Left cardiac atrium (tissue), 4 donors: ENCODE data around the gene NLGN1. TPM values are rescaled to one million over a fixed set of nuclear protein-coding genes. Genes with fewer than 3 reads are reported as not detected.

ENCODE experiments used
- ATAC-seq, 2 donors: fragments of 200-7000 bp; cut with Tn5 transposase; one replicate each; pipeline ENCODE4 v1.9.1; 2020; ENCODE audit warnings: mild to moderate bottlenecking in 2 of 2, moderate library complexity in 2 of 2
- DNase-seq: peaks from one replicate; pipeline ENCODE4 v3.0.0-alpha.2; 2020
- intact Hi-C, 2 donors: fragments of 100-400 bp; cut with DNase I; formaldehyde crosslinking; loops; one replicate each; pipeline versions ENCODE4 v1.14.1 to v1.15.1; 2022 to 2023
- total RNA-seq, 2 donors: library from RNA; stranded (reverse); fragmentation: NEBNext Ultra II Directional; extraction: Animal tissue kit (Norgen Biotek cat#: 25700); gene quantifications; one replicate each; pipeline ENCODE4 v1.2.1, GENCODE V29; 2021
- donor health status: DM: no; HTN: yes; CAD: no.
- donor health status: DM: no; HTN: yes; CAD: no; lungs with severe emphysema.
- donor health status: DM: yes; HTN: yes; CAD: no.
- donor health status: Dilated cardiomyopathy.

The NLGN1 gene
- total RNA-seq, 2 donors from 2014 or later, result 2.2 to 2.5 TPM

- DNase-seq (no peak), ATAC-seq (no peak)
- intact Hi-C loops, result no loop called here
These were observed 845.6 kb downstream of the NLGN1 start for GRCh38 chr3:174243171-174243570.

DNA sequence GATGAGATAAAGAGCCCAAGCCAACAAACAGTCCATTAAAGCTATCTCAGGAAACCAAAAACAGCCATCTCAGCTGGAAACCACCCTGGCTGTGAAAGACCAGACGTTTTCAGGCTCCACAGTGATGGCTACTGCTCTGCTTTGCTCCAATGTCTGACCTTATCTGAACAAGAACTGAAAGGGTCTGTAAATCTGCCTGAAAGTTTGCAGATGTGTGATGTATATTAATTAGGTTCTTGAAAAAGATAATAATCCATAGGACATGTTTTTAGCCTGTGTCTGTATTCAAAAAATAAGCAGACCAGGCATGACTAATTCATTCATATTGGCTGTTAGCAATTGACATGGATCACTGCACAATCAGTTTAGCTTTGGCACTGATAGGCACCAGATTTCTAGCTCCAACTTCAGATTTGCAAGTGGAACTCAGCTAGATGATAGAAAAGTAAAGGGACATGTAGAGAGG is 850.2 kb downstream of the NLGN1 start:
- DNase-seq, result no peak
- no peak for ATAC-seq
- intact Hi-C loops, result no loop called here

DNA sequence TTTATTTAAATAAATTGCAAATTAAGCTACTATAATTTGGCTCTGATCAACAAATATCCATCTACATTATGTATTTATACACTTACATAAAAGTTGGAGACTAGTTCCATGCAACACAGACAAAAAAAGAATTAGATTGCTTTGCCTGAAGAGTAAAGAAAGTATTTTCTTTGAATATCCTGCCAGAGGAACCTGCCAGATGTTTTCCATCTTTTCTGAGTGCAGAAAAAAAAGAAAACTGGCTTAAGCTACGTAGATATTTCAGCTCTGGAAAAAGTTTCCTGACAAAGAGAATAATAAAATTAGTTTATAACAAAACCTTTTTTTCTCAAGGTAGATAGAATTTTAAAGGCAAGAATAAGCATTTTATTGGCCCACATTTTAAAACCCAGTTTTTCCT is 854.1 kb downstream of the NLGN1 start:
- ATAC-seq (no peak), DNase-seq (no peak)
- intact Hi-C loops, result no loop called here

- intact Hi-C loops, result no loop called here
- ATAC-seq (no peak), DNase-seq (no peak)
These were observed 855.8 kb downstream of the NLGN1 start for GRCh38 chr3:174253196-174253823.

DNA sequence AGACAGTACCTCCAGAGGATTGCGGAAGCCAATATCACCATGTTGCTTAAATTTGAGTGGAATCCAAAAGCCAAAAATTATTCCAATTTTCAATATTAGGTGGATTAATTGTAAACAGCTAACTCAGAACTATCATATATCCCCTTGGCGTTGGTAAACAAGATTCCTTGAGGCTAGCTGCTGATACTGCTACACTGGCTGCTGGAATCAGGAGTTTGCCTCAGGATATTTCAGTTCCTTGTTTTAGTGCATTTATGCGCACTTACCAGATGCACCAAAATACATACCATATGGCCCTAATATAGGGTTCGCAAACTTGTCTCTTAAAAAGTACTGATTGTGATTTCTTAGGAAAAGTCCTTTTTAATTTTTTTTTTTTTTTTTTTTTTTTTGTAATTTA is 856.4 kb downstream of the NLGN1 start:
- intact Hi-C loops, result no loop called here
- DNase-seq, result no peak
- no peak for ATAC-seq

DNA sequence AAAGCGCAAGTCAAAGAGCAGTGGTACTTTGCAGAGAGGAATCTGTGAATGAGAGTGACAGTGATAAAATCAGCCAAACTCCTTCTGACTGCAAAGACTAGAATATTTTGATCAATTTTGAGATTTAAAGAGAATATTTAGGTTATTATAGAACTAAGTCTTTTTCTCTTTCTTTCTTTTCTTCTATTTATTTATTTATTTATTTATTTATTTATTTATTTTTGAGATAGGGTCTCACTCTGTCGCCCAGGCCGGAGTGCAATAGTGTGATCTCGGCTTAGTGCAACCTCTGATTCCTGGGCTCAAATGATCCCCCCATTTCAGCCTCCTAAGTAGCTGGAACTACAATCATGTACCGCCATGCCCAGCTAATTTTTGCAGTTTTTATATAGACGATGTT is 857.9 kb downstream of the NLGN1 start:
- intact Hi-C loops, result no loop called here
- no peak for DNase-seq
- no peak for ATAC-seq

DNA sequence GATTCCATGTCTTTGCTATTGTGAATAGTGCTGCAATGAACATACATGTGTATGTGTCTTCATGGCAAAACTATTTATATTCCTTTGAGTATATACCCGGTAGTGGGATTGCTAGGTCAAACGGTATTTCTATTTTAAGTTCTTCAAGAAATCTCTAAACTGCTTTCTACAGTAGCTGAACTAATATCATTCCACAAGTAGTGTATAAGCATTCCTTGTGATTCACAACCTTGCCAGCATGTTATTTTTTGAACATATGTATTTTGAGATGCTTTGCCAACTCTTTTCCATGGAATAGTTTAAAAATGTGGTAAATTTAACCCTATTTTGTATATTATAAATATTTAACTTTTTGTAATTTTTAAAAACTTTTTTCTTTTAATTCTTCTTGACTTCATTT is 868.9 kb downstream of the NLGN1 start:
- no peak for ATAC-seq
- no peak for DNase-seq
- intact Hi-C loops, result no loop called here

DNA sequence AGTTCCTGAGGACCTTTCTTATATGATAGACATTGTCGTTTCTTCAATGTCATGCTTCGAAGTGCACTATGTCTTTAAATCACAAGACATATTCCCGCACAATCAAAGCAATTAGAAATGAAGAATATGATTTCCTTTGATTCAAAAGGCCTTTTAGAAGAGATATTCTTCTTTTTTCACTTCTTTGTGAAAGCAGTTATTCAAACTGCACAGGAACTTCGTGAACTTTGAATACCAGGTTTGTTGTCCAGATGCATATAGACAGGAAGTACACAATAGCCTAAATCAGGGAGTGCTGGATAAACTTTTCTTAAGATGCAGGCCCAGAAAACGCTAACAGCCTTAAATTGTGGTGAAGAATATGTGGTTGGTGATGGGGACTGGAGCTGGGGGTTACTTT is 870.5 kb downstream of the NLGN1 start:
- DNase-seq (no peak), ATAC-seq (no peak)
- intact Hi-C loops, result no loop called here

- ATAC-seq (no peak), DNase-seq (no peak)
- intact Hi-C loops, result no loop called here
These were observed 871.0 kb downstream of the NLGN1 start for GRCh38 chr3:174268586-174268985.

DNA sequence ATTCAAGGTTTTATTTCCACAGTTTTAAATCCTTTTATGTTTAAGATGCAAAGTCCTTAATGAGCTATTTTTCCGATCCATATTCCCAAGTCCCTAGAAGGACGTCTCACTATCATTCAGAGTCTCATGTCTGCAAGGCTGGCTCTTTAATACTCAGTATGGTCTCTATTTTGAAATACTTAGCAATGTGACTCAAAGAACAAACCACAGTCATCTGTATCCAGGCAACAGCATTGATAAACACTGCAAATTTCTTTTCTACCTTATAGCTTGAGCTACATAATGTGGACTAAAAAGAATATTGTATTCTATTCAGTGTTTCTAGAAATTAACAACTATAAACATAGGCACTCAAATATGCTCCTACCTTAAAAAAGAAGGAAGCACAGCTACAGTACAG is 873.3 kb downstream of the NLGN1 start:
- intact Hi-C loops, result no loop called here
- DNase-seq (no peak), ATAC-seq (no peak)

DNA sequence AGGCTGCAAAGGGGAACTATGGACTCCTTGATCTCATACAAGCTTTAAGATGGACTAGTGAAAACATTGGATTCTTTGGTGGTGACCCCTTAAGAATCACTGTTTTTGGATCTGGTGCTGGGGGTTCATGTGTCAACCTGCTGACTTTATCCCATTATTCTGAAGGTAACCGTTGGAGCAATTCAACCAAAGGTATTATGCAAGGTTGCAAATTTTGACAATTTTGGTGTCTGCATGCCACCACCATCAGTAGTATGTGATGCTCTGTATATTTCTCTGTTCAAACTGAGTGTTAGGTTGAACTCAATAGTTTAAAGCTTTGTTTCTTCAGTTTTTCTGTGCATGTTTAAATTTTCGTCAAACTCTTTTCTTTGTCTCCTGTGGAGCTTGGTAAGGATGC is 877.8 kb downstream of the NLGN1 start:
- DNase-seq, result no peak
- no peak for ATAC-seq
- intact Hi-C loops, result no loop called here

- ATAC-seq, result no peak
- DNase-seq, result no peak
- intact Hi-C loops, result no loop called here
These were observed 879.3 kb downstream of the NLGN1 start for GRCh38 chr3:174276826-174277225.

DNA sequence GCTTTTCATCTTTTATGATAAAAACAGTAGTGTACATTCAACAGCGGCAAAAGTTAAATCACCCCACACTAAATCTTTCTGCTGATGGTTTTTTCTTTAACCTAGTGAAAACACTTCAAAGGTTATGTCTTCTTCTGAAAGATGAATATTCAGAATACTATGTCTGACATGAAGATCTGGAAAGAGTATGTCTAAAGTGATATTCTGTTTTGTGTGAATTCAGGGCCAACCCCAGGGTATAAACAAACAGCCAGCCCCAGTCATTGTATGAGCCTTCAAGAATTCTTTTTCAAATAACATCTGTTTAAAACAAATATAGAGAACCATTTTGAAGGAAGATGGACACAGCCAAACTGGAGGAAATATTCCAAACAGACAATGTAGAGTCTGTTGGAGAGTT is 880.5 kb downstream of the NLGN1 start:
- ATAC-seq (no peak), DNase-seq (no peak)
- intact Hi-C loops, result no loop called here

- ATAC-seq, result no peak
- DNase-seq, result no peak
- intact Hi-C loops, result no loop called here
These were observed 882.6 kb downstream of the NLGN1 start for GRCh38 chr3:174280186-174280585.

GRCh38 chr3:174285242-174285864 is 887.8 kb downstream of the NLGN1 start:
- ATAC-seq (no peak), DNase-seq (no peak)
- intact Hi-C loops, result no loop called here

DNA sequence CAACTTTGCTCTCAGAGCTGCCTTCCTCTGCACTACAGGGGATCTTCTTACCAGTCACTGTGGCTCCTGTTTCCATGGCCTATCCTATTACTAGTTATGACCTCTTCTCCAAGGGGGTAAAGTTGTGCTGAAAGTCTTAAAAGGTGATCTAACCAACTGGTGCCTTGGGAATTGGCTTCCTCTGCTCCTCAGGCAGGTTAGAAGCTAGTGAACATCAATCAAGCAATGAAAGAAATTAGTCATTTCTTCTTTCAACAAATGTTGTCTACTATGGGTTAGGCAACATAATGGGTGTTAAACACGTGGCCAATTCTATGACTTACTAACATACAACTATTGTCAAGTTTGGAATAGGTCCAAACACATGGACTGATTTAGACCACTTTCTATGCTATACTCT is 890.2 kb downstream of the NLGN1 start:
- intact Hi-C loops, result no loop called here
- DNase-seq, result no peak
- ATAC-seq, result no peak

DNA sequence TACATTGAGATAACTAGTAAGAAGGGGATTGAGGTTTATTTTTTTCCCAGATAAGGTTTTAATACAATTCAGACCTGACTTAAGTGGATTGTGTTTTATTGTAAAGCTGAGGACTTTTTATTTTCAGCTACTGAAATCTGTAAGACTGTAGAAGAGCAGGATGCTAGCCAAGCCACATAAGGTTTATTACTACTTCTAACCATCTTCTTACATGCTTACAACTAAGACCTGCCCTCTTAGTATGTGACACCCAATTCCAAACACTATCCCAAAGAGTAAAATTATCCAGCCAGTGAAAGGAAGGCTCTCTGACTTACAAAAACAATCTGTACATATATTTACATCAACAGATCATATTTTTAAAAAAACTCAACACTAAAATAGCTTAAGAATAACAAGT is 897.1 kb downstream of the NLGN1 start:
- DNase-seq, result no peak
- intact Hi-C loops, result no loop called here

DNA sequence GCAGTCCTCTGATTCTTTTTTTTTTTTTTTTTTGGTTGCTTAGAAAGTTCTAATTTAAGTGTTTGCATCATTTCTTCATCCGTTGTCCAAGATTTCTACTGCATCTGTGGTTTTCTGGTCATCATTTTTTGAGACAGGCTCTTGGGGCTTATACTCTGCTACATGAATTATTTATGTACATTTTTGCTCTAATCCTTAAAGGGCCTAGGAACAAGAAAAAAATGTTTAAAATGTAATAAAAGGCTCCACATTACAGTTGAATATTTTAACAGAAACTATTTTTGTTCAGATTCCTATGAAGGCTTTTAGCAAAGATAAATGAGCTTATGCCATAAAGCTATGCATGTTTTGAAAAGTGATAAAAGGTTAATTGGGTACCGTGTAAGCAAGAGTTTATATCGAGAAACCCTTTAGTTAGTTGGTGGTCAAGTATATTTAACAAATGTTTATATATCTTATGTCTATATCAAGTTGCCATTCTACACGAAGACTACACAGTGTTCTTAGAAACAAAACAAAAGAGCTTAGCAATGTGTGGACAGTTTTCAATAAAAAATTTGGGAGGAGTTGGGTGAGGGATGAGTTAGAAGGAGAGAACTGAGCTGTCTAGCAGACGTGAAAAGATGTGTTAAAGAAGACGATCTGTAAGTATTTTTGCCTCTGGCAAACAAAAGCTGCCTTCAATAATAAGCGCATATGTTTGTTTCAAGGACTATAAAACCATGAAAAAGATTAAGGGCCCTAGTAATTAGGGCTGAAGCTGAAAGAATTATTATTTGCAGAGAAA is 898.0 kb downstream of the NLGN1 start:
- intact Hi-C loops, result no loop called here
- DNase-seq (no peak), ATAC-seq (no peak)

More for the DNA sequence above, 897.1 kb downstream of the NLGN1 start:
- ATAC-seq, result no peak

- no peak for DNase-seq
- intact Hi-C loops, result no loop called here
- ATAC-seq, result no peak
These were observed 905.3 kb downstream of the NLGN1 start for GRCh38 chr3:174302746-174303315.

GRCh38 chr3:174303907-174304560 is 906.5 kb downstream of the NLGN1 start:
- no peak for DNase-seq
- intact Hi-C loops, result no loop called here
- ATAC-seq, result no peak
